AG04450 (cell line): ENCODE measurements around the gene IL21R. TPM values are rescaled to one million over a fixed set of nuclear protein-coding genes. Genes with fewer than 3 reads are reported as not detected.

Experiments used
- CTCF ChIA-PET: fragments of 300-600, 350-600 bp; formaldehyde crosslinking; extraction: SDS; loops from one replicate; lab custom pipeline; 2022; ENCODE audit warnings: antibody characterized with exemption, inconsistent platforms; lab: Charles Lee
- POLR2A ChIA-PET: fragments of 350-600 bp; formaldehyde crosslinking; extraction: SDS; loops from one replicate; lab custom pipeline; 2021; ENCODE audit warnings: antibody characterized with exemption, inconsistent platforms; lab: Yijun Ruan, JAX
- DNase-seq: peaks from one replicate; pipeline ENCODE4 v3.0.0-alpha.2; 2011; ENCODE audit warnings: low read depth, low spot score
- H3K27ac ChIP-seq: one replicate; pipeline ENCODE4 v1.5.1; 2012; ENCODE audit warnings: low read depth, low read length, control low read depth
- H3K27me3 ChIP-seq: one replicate; pipeline ENCODE4 v1.6.0; 2012; ENCODE audit warnings: low read length; ENCODE audit not compliant: control insufficient read depth, insufficient read depth
- H3K4me3 ChIP-seq: 2 replicates; pipeline ENCODE4 v1.5.1; 2011; ENCODE audit warnings: mild to moderate bottlenecking, low read depth, low read length, control low read depth
- H3K9me3 ChIP-seq: 2 replicates; pipeline ENCODE4 v1.5.1; 2012; ENCODE audit warnings: low read length; ENCODE audit not compliant: control insufficient read depth, insufficient read depth
- CTCF ChIP-seq: IDR thresholded peaks from 2 replicates; pipeline ENCODE4 v1.5.1; 2011; ENCODE audit warnings: low read depth, low read length, control low read depth, inconsistent platforms
- polyA plus RNA-seq: library from polyadenylated mRNA; depleted of rRNA; stranded (reverse); fragments of >200 nt; gene quantifications from 2 replicates; pipeline ENCODE4 v1.2.3, GENCODE V29; 2011

Gene IL21R
- polyA plus RNA-seq, 1 experiment: 0.57 TPM

- Histone ChIP-seq H3K27me3 (peaks cover 2% of the 10 kb centered on the region), H3K4me3 (no peak overlapping the region), H3K27ac (no peak overlapping the region), H3K9me3 (peaks cover 20% of the 10 kb centered on the region)
- ChIA-PET CTCF (interaction anchor here (1.1 kb wide), 1 partner anchor 215 kb away, joined by 3 read pairs; no protein-coding TSS in a partner anchor), POLR2A (no interaction called here)
- no peak for TF ChIP-seq CTCF
- no peak for DNase-seq
Observed at GRCh38 chr16:27447301-27447700, 45.3 kb downstream of the IL21R start.

GRCh38 chr16:27448532-27449433, 46.8 kb downstream of the IL21R start:
- Histone ChIP-seq H3K9me3 (peaks cover 20% of the 10 kb centered on the region), H3K27ac (no peak overlapping the region), H3K4me3 (no peak overlapping the region), H3K27me3 (peaks cover 2% of the 10 kb centered on the region)
- DNase-seq: no peak
- no peak for TF ChIP-seq CTCF
- ChIA-PET CTCF (no interaction called here), POLR2A (no interaction called here)

- Histone ChIP-seq H3K27me3 (peaks cover 2% of the 10 kb centered on the region), H3K4me3 (no peak overlapping the region), H3K27ac (no peak overlapping the region), H3K9me3 (peaks cover 13% of the 10 kb centered on the region)
- ChIA-PET CTCF (no interaction called here), POLR2A (no interaction called here)
- no peak for DNase-seq
- TF ChIP-seq CTCF: no peak
Observed at GRCh38 chr16:27449434-27450195, 47.6 kb downstream of the IL21R start.

- POLR2A ChIA-PET: no interaction called here
- H3K9me3 ChIP-seq: peaks cover 7% of the 10 kb centered on the region
- peaks cover 2% of the 10 kb centered on the region for H3K27me3 ChIP-seq
- H3K27ac ChIP-seq: no peak overlapping the region
- no peak for TF ChIP-seq CTCF
- H3K4me3 ChIP-seq: no peak overlapping the region
- CTCF ChIA-PET: interaction anchor here (0.8 to 1.0 kb wide), 2 partner anchors 295 to 338 kb away, joined by 3 to 5 read pairs; no protein-coding TSS in a partner anchor
- DNase-seq: no peak
Observed at GRCh38 chr16:27450196-27450549, 48.2 kb downstream of the IL21R start.
